Fibroblast of skin of scalp (primary cell): ENCODE results near the gene TOX3.

Experiments used
- DNase-seq: peaks from one replicate; pipeline ENCODE4 v3.0.0-alpha.2; 2013

Gene TOX3

GRCh38 chr16:52535076-52535475 is 11.9 kb downstream of the TOX3 start:
- DNase-seq = no peak

- DNase-seq = no peak
These were observed 13.6 kb downstream of the TOX3 start for GRCh38 chr16:52533296-52533695.

GRCh38 chr16:52532384-52532783 is 14.6 kb downstream of the TOX3 start:
- no peak for DNase-seq

GRCh38 chr16:52529226-52529625 is 17.7 kb downstream of the TOX3 start:
- DNase-seq = no peak

GRCh38 chr16:52528393-52529065 is 18.4 kb downstream of the TOX3 start:
- no peak for DNase-seq

GRCh38 chr16:52526830-52527229 is 20.1 kb downstream of the TOX3 start:
- DNase-seq = no peak

- no peak for DNase-seq
These were observed 20.7 kb downstream of the TOX3 start for GRCh38 chr16:52526116-52526828.

GRCh38 chr16:52521570-52521969 is 25.4 kb downstream of the TOX3 start:
- DNase-seq = no peak

GRCh38 chr16:52518884-52519283 is 28.1 kb downstream of the TOX3 start:
- no peak for DNase-seq

- DNase-seq = no peak
These were observed 31.8 kb downstream of the TOX3 start for GRCh38 chr16:52515068-52515671.

- no peak for DNase-seq
These were observed 34.5 kb downstream of the TOX3 start for GRCh38 chr16:52512297-52512987.

- no peak for DNase-seq
These were observed 45.2 kb downstream of the TOX3 start for GRCh38 chr16:52501746-52502145.

- DNase-seq = no peak
These were observed 46.0 kb downstream of the TOX3 start for GRCh38 chr16:52500963-52501362.

- DNase-seq = no peak
These were observed 47.9 kb downstream of the TOX3 start for GRCh38 chr16:52499060-52499440.

- DNase-seq = no peak
These were observed 48.4 kb downstream of the TOX3 start for GRCh38 chr16:52498328-52499059.

GRCh38 chr16:52497067-52497816 is 49.7 kb downstream of the TOX3 start:
- peak; percentile 55 for DNase-seq

- DNase-seq = no peak
These were observed 50.7 kb downstream of the TOX3 start for GRCh38 chr16:52496051-52496876.

- no peak for DNase-seq
These were observed 52.3 kb downstream of the TOX3 start for GRCh38 chr16:52494621-52495020.

GRCh38 chr16:52494145-52494544 is 52.8 kb downstream of the TOX3 start:
- DNase-seq = no peak

GRCh38 chr16:52492789-52493357 is 54.1 kb downstream of the TOX3 start:
- no peak for DNase-seq

- no peak for DNase-seq
These were observed 55.7 kb downstream of the TOX3 start for GRCh38 chr16:52491216-52491615.
